Measurements from ENCODE around the gene MMD2.
"Not testable (repeated sequence)": the region's sequence is repeated elsewhere in the genome, so short reads cannot be mapped to it uniquely, and the experiment has no call there.

DNA sequence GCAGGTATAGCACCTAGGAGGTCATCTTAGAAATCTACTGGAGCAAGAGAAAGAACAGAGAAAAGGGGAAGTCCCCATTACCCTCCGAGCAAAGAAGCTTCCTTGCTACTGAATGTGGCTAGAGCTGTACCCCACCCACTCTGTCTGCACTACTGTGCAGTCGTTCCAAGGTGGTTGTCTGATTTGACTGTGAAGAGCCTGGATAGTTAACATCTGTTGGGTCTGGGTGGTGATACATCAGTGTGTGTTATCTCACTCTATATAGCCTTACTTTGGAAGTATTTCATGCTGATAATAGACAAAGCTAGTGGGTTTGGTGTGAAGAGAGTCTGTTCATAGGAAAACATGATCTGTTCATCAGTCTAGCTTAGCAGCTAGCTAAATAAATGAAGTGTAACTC is 23.8 kb upstream of the MMD2 start:
- TF ChIP-seq, protein P1, sequence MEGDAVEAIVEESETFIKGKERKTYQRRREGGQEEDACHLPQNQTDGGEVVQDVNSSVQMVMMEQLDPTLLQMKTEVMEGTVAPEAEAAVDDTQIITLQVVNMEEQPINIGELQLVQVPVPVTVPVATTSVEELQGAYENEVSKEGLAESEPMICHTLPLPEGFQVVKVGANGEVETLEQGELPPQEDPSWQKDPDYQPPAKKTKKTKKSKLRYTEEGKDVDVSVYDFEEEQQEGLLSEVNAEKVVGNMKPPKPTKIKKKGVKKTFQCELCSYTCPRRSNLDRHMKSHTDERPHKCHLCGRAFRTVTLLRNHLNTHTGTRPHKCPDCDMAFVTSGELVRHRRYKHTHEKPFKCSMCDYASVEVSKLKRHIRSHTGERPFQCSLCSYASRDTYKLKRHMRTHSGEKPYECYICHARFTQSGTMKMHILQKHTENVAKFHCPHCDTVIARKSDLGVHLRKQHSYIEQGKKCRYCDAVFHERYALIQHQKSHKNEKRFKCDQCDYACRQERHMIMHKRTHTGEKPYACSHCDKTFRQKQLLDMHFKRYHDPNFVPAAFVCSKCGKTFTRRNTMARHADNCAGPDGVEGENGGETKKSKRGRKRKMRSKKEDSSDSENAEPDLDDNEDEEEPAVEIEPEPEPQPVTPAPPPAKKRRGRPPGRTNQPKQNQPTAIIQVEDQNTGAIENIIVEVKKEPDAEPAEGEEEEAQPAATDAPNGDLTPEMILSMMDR (IDR thresholded peaks at IDR 0.05; ENCODE audit: low read depth, low read length, poor library complexity, severe bottlenecking), result not testable (repeated sequence)
- not testable (repeated sequence) for TF ChIP-seq EZH2phosphoT487 (IDR thresholded peaks at IDR 0.05; ENCODE audit: borderline replicate concordance, low read length)
